ELR (cell line): ENCODE results near the gene TSPOAP1.

ENCODE experiments used
- DNase-seq: peaks from one replicate; pipeline ENCODE4 v3.0.0-alpha.2; 2015; ENCODE audit warnings: low read depth

The TSPOAP1 gene

GRCh38 chr17:58316260-58316960 lies 12.2 kb downstream of the TSPOAP1 start:
- no peak for DNase-seq

GRCh38 chr17:58315750-58316149 lies 12.8 kb downstream of the TSPOAP1 start:
- DNase-seq: no peak

- no peak for DNase-seq
These were observed 13.3 kb downstream of the TSPOAP1 start for GRCh38 chr17:58315281-58315711.

GRCh38 chr17:58314706-58315015 lies 13.9 kb downstream of the TSPOAP1 start:
- DNase-seq: no peak

- DNase-seq: no peak
These were observed 14.5 kb downstream of the TSPOAP1 start for GRCh38 chr17:58313815-58314705.

GRCh38 chr17:58312829-58313228 lies 15.8 kb downstream of the TSPOAP1 start:
- no peak for DNase-seq

- no peak for DNase-seq
These were observed 16.5 kb downstream of the TSPOAP1 start for GRCh38 chr17:58312021-58312630.

GRCh38 chr17:58311429-58311894 lies 17.1 kb downstream of the TSPOAP1 start:
- no peak for DNase-seq

GRCh38 chr17:58310511-58311428 lies 17.8 kb downstream of the TSPOAP1 start:
- DNase-seq: no peak

GRCh38 chr17:58309918-58310259 lies 18.7 kb downstream of the TSPOAP1 start:
- DNase-seq: no peak

GRCh38 chr17:58308985-58309917 lies 19.3 kb downstream of the TSPOAP1 start:
- DNase-seq: no peak

- peak; percentile 33 for DNase-seq
These were observed 20.2 kb downstream of the TSPOAP1 start for GRCh38 chr17:58308173-58308984.

GRCh38 chr17:58307468-58308172 lies 21.0 kb downstream of the TSPOAP1 start:
- no peak for DNase-seq

- DNase-seq: no peak
These were observed 22.3 kb downstream of the TSPOAP1 start for GRCh38 chr17:58306131-58306951.

- no peak for DNase-seq
These were observed 23.0 kb downstream of the TSPOAP1 start for GRCh38 chr17:58305626-58306025.

GRCh38 chr17:58304750-58305486 lies 23.7 kb downstream of the TSPOAP1 start:
- no peak for DNase-seq

- DNase-seq: peak; percentile 67
These were observed 24.4 kb downstream of the TSPOAP1 start for GRCh38 chr17:58303971-58304749.
